SK-N-MC (cell line): Measurements from ENCODE around the gene PRSS22.

ENCODE experiments used
- EZH2 ChIP-seq: fragments of 200-600 bp; sonication (generic); IDR thresholded peaks from one replicate; pipeline ENCODE4 v1.6.1; 2017; ENCODE audit warnings: antibody characterized with exemption
- FOXP2 ChIP-seq: optimal IDR thresholded peaks from 2 replicates; pipeline ENCODE3; 2011; ENCODE audit warnings: mild to moderate bottlenecking, moderate library complexity; ENCODE audit not compliant: insufficient read depth; ENCODE audit errors: extremely low read length, control extremely low read depth
- POLR2AphosphoS5 ChIP-seq: IDR thresholded peaks from 2 replicates; pipeline ENCODE4 v1.6.1; 2012; ENCODE audit warnings: mild to moderate bottlenecking, low read depth, low read length, borderline replicate concordance

DNA sequence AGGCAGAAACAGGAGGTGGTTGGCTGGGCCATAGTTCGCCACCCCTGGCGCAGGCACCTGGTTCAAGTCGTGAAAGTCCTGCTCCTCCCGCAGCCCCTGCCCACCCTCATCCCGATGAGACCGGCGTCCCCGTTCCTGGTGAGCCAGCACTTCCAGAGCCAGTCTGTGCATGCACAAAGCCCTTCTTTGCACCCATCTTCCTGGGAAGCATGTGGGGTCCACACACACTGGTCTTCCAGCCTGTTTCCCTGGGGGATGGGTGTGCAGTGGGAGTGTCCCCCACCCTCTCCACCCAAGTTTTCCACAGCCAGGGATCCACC, 29.5 kb downstream of the PRSS22 start:
- TF ChIP-seq POLR2AphosphoS5 (no peak), EZH2 (no peak), FOXP2 (no peak)
